ENCODE data around the gene SMYD3.

DNA sequence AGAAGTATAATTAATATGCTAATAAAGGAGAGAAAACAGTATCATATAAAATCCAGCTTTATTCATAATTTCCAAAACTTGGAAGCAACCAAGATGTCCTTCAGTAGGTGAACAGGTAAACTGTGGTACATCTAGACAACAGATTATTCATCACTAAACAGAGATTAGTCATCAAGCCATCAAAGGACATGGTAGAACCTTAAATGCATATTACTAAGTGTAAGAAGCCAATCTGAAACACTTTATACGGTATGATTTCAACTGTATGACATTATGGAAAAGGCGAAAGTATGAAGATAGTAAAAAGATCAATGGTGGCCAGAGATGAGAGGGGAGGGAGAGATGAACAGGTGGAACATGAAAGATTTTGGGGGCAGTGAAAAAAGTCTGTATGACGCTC lies 541.7 kb downstream of the SMYD3 start:
- TF ChIP-seq POLR2A (IDR thresholded peaks at IDR 0.05; ENCODE audit: low read length), result no peak
- TF ChIP-seq GATA1 (IDR thresholded peaks at IDR 0.05; ENCODE audit: low read depth, low read length), result no peak
